GM12892 (cell line): ENCODE results near the gene NPAS3.

Experiments
- POLR2A ChIP-seq: IDR thresholded peaks from 2 replicates; pipeline ENCODE4 v1.6.1; 2011; ENCODE audit warnings: low read depth, low read length, control low read depth
- POLR2AphosphoS5 ChIP-seq: IDR thresholded peaks from 2 replicates; pipeline ENCODE4 v1.6.1; 2011; ENCODE audit warnings: low read depth, low read length, control low read depth

- TF ChIP-seq POLR2AphosphoS5 (no peak), POLR2A (no peak)
These were observed 588.5 kb downstream of the NPAS3 start for GRCh38 chr14:33527023-33527634.
